Transverse colon (tissue), 4 donors: Measurements from ENCODE around the gene CHST5. TPM values are rescaled to one million over a fixed set of nuclear protein-coding genes. Genes with fewer than 3 reads are reported as not detected.
"Not testable (repeated sequence)": the region's sequence is repeated elsewhere in the genome, so short reads cannot be mapped to it uniquely, and the experiment has no call there.

Experiments used
- DNase-seq: peaks from one replicate; pipeline ENCODE4 v3.0.0-alpha.2; 2019
- H3K27ac ChIP-seq, 4 donors: fragments of 200-600 bp; sonication (generic); 2 replicates each; pipeline ENCODE4 v1.5.1; 2016 to 2018; ENCODE audit warnings: inconsistent platforms in 4 of 4
- H3K27me3 ChIP-seq: fragments of 200-600 bp; sonication (generic); 2 replicates; pipeline ENCODE4 v1.5.1; 2017; ENCODE audit warnings: inconsistent platforms
- H3K36me3 ChIP-seq, 4 donors: fragments of 200-600 bp; sonication (generic); 2 replicates each; pipeline ENCODE4 v1.5.1; 2017 to 2019; ENCODE audit warnings: inconsistent platforms in 4 of 4
- H3K4me1 ChIP-seq, 4 donors: fragments of 200-600 bp; sonication (generic); 2 replicates each; pipeline ENCODE4 v1.5.1; 2017 to 2020; ENCODE audit warnings: inconsistent platforms in 4 of 4
- H3K4me3 ChIP-seq, 4 donors: fragments of 200-600 bp; sonication (generic); 1 replicate in 1 of 4; 2 replicates in 3 of 4; pipeline versions ENCODE4 v1.5.1 to v1.6.1; 2017 to 2019; ENCODE audit warnings: inconsistent platforms in 4 of 4
- H3K9me3 ChIP-seq, 2 donors: fragments of 200-600 bp; sonication (generic); 2 replicates each; pipeline ENCODE4 v1.5.1; 2017 to 2019; ENCODE audit warnings: inconsistent platforms in 2 of 2
- CTCF ChIP-seq, 5 experiments: fragments of 200-600 bp in 3 of 5; fragments of 450-650 bp in 2 of 5; sonication (generic) in 3 of 5; IDR thresholded peaks; 1 replicate in 2 of 5; 2 replicates in 3 of 5; pipeline ENCODE4 v1.5.1; 2016 to 2017; ENCODE audit warnings: antibody characterized with exemption in 5 of 5, inconsistent platforms in 3 of 5, mild to moderate bottlenecking in 2 of 5, moderate library complexity in 1 of 5
- EP300 ChIP-seq: sonication (generic); formaldehyde crosslinking; IDR thresholded peaks from one replicate; pipeline ENCODE4 v1.6.1; 2017; ENCODE audit warnings: antibody characterized with exemption, low read depth
- POLR2A ChIP-seq: fragments of 450-650 bp; IDR thresholded peaks from one replicate; pipeline ENCODE4 v1.6.1; 2016; ENCODE audit warnings: antibody characterized with exemption, mild to moderate bottlenecking, moderate library complexity
- POLR2AphosphoS5 ChIP-seq, 3 donors: sonication (generic); formaldehyde crosslinking; IDR thresholded peaks; one replicate each; pipeline ENCODE4 v1.6.1; 2016; ENCODE audit warnings: antibody characterized with exemption in 3 of 3
- WGBS, 2 donors: methylation state at CpG; one replicate each; pipeline ENCODE4 v1.1.5; 2018; ENCODE audit warnings: low coverage in 1 of 2; 5-methylcytosine and 5-hydroxymethylcytosine counted together
- in situ Hi-C, 4 donors: fragments of 200-750 bp; cut with MboI; loops; one replicate each; pipeline versions ENCODE4 v1.15.0 to v1.15.1; 2017; ENCODE audit warnings: low sequenced_read_pairs in 3 of 4, low pct_ligation_motif_present in 1 of 4, low pct_unique_long_range_greater_than_20kb in 1 of 4
- intact Hi-C: fragments of 100-400 bp; cut with DNase I; formaldehyde crosslinking; loops from one replicate; pipeline ENCODE4 v1.15.1; 2023; ENCODE audit warnings: low total_unique reads
- total RNA-seq, 4 donors: library from RNA; depleted of rRNA; stranded (reverse); fragments of >200 nt; gene quantifications; one replicate each; pipeline ENCODE4 v1.1.0, GENCODE V29; 2016

Gene CHST5
- total RNA-seq, 4 donors from 2014 or later, result 17.6 to 52.0 (median 33.8) TPM

- no peak for DNase-seq
- in situ Hi-C loops, result no loop called here
Observed at GRCh38 chr16:75526032-75526790, 9.7 kb downstream of the CHST5 start.

GRCh38 chr16:75519175-75519574 lies 16.7 kb downstream of the CHST5 start:
- in situ Hi-C loops, result no loop called here
- WGBS, 2 donors, result 87 to 92% methylated on average over 5 to 6 of the region's 6 CpGs

More at GRCh38 chr16:75526032-75526790, 9.7 kb downstream of the CHST5 start:
- WGBS, 2 donors, result 83 to 93% methylated on average over 3 to 5 of the region's 5 CpGs
- peaks cover 3 to 14% (median 8%) of the 10 kb centered on the region in 4 donors for H3K4me1 ChIP-seq
- no peak overlapping the region for H3K4me3 ChIP-seq
- H3K9me3 ChIP-seq, result no peaks in the 10 kb centered on the region
- TF ChIP-seq EP300 (no peak), CTCF (IDR thresholded peaks at IDR 0.05) (no peak), POLR2AphosphoS5 (IDR thresholded peaks at IDR 0.05) (no peak), POLR2A (no peak)
- no peaks in the 10 kb centered on the region for H3K27me3 ChIP-seq
- intact Hi-C loops, result no loop called here
- no peak overlapping the region for H3K27ac ChIP-seq
- H3K36me3 ChIP-seq, result no peaks in the 10 kb centered on the region

GRCh38 chr16:75516189-75516966 lies 19.5 kb downstream of the CHST5 start:
- peak; percentile 34 for DNase-seq
- H3K27me3 ChIP-seq, in situ Hi-C loops, H3K36me3 ChIP-seq, H3K9me3 ChIP-seq, H3K4me1 ChIP-seq: not testable (repeated sequence)
- intact Hi-C loops, result loop anchor here (5.0 kb wide), 1 partner anchor 44 kb away; no protein-coding TSS in a partner anchor
- Histone ChIP-seq H3K27ac (peak overlapping the region; percentile 97 to 98 (median 98)), H3K4me3 (peak overlapping the region; percentile 80 to 98 (median 93))
- WGBS, 2 donors, result 12 to 51% methylated on average over 3 to 34 of the region's 42 CpGs

More at GRCh38 chr16:75519175-75519574, 16.7 kb downstream of the CHST5 start:
- Histone ChIP-seq H3K36me3 (no peaks in the 10 kb centered on the region), H3K4me3 (no peak overlapping the region), H3K27ac (no peak overlapping the region), H3K9me3 (no peaks in the 10 kb centered on the region), H3K4me1 (peaks cover 0 to 8% (median 6%) of the 10 kb centered on the region in 4 donors), H3K27me3 (no peaks in the 10 kb centered on the region)
- intact Hi-C loops, result loop anchor here (5.0 kb wide), 1 partner anchor 47 kb away; no protein-coding TSS in a partner anchor
- DNase-seq, result no peak
- TF ChIP-seq EP300 (no peak), POLR2AphosphoS5 (IDR thresholded peaks at IDR 0.05) (no peak), CTCF (IDR thresholded peaks at IDR 0.05) (no peak), POLR2A (no peak)

GRCh38 chr16:75514296-75514695 lies 21.6 kb downstream of the CHST5 start:
- no peaks in the 10 kb centered on the region for H3K9me3 ChIP-seq

More at GRCh38 chr16:75514296-75514695, 21.6 kb downstream of the CHST5 start:
- H3K27me3 ChIP-seq, result no peaks in the 10 kb centered on the region
- no peak overlapping the region for H3K4me3 ChIP-seq
- DNase-seq, result no peak
- 96 to 98% methylated on average over 7 to 11 of the region's 11 CpGs for WGBS, 2 donors
- no peaks in the 10 kb centered on the region for H3K36me3 ChIP-seq
- TF ChIP-seq EP300, result no peak
- TF ChIP-seq POLR2A, result no peak
- TF ChIP-seq CTCF (IDR thresholded peaks at IDR 0.05), result no peak
- TF ChIP-seq POLR2AphosphoS5 (IDR thresholded peaks at IDR 0.05), result no peak
- in situ Hi-C loops (no loop called here), intact Hi-C loops (no loop called here)
- H3K4me1 ChIP-seq, result peaks cover 0 to 8% (median 6%) of the 10 kb centered on the region in 4 donors
- H3K27ac ChIP-seq, result no peak overlapping the region
